Measurements from ENCODE around the gene ITGAD.
"Not testable (repeated sequence)": the region's sequence is repeated elsewhere in the genome, so short reads cannot be mapped to it uniquely, and the experiment has no call there.

ITGAD gene

DNA sequence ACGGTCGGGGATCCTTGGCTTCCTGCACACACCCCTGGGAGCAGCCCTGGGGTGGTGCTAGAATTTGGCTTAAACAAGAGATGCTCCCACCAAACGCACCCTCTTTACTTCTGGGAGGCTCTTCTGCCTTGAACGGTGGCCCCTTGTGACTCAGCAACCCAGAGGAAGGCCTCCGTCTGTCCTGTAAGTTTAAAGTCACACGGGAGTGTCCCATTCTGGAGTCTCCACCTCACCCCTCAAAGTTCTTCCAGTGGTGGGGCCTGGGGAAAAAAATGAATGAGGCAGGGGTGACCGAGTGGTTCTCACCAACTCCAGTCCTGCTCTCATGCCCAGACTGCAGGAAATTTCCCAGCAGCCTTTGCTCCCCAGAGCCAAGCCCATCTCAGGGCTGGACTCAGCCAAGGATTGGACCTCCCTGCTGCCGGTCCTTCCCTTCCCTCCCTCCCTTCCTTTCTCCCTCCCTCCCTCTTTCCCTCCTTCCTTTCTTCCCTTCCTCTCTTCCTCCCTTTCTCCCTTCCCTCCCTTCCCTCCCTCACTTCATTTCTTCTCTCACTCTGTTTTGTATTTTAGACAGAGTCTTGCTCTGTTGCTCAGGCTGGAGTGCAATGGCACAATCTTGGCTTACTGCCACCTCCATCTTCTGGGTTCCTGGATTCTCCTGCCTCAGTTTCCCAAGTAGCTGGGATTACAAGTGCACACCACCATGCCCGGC lies 11.4 kb downstream of the ITGAD start:
- DNase-seq, result no peak

DNA sequence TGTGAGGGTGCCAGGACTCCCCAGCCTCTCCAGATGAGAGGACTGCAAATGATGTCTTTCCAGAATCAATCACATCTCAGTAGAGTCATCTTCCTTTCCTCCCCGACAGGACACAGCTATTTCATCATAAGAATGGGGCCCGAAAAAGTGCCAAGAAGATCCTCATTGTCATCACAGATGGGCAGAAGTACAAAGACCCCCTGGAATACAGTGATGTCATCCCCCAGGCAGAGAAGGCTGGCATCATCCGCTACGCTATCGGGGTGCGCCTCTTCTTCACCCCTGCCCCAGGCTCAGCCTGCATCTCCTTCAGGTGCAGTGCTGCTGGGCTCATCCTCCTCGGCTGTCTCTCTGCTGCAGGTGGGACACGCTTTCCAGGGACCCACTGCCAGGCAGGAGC lies 14.3 kb downstream of the ITGAD start:
- no peak for DNase-seq

DNA sequence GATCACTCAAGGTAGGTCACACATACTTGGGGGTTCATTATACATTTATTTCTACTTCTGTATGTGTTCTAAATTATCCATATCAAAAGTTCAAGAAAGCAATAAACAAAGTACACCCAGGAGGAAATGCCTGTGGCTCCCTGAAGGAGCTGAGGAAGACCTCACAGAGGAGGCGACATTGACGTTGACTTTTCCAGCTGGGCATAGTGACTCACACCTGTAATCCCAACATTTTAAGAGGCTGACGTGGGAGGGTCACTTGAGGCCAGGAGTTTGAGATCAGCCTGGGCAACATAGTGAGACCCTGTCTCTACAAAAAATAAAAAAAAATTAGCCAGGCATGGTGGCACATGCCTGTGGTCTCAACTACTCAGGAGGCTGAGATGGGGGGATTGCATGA lies 16.3 kb downstream of the ITGAD start:
- no peak for DNase-seq

DNA sequence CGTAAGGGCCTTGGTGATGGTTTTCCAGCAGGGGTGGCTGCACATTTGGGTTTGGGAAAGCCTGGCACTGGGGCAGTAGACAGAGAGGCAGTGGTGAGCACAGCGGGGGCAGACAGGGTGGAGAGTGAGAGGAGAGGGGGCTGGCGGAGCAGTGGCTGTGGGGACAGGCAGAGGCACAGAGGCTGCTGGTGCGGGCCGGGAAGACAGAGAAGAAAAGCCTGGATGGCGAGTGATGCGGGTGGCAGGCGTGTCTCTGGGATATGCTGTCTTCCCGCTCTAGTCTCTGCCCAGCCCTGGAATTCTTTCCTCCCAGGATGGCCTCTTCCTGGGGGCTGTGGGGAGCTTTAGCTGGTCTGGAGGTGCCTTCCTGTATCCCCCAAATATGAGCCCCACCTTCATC lies 16.9 kb downstream of the ITGAD start:
- no peak for DNase-seq

DNA sequence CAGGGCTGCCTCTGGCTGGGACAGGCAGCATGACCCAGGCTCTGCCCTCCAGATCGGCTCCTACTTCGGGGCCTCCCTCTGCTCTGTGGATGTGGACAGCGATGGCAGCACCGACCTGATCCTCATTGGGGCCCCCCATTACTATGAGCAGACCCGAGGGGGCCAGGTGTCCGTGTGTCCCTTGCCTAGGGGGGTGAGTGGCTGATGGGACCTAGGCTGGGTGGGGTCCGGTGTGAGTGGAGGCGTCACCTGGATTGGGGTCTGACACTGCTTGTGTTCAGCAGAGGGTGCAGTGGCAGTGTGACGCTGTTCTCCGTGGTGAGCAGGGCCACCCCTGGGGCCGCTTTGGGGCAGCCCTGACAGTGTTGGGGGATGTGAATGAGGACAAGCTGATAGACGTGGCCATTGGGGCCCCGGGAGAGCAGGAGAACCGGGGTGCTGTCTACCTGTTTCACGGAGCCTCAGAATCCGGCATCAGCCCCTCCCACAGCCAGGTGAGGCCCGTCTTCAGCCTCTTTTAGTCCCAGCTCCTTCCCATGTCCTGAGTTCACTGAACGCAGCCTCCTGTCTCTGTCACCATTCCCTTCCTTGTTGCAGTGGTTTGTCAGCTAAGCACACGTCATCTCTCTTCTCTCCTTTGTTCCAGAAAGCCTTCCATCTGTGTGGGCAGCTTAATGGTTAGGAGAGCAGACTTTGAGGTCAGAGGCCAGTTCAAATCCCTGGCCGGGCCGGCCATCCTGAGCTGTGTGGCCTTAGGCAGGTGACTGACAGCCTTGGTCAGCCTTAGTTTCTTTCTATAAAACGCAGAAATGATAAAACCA lies 18.1 kb downstream of the ITGAD start:
- no peak for DNase-seq

DNA sequence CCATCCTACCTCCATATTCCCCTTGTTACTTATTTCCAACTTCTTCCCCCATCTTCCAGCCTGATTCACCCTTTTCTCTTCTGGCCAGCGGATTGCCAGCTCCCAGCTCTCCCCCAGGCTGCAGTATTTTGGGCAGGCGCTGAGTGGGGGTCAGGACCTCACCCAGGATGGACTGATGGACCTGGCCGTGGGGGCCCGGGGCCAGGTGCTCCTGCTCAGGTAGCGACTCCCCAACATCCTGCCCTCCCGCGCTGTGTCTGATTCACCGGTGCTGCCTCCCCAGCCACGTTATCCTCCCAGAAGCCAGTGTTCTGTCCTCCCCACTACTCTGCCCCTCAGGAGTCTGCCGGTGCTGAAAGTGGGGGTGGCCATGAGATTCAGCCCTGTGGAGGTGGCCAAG lies 19.6 kb downstream of the ITGAD start:
- no peak for DNase-seq

DNA sequence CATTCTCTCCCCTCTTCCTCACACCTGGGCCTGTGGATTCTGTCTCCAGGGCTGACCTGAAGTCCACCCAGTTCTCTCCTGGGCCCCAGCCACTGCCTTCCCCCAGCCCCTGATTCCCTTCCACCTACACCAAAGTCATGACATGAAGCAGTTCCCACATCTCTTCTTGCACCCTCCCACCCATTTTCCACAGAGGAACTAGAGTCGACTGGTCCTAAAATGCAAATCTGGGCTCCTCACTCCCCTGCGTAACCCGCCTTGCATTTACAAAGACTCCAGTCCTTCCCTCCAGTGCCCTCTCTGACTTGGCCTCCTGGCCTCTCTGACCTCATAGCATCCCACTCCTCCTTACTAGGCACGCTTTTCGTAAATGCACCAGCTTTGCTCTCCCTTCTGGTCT lies 20.2 kb downstream of the ITGAD start:
- DNase-seq, result no peak

DNA sequence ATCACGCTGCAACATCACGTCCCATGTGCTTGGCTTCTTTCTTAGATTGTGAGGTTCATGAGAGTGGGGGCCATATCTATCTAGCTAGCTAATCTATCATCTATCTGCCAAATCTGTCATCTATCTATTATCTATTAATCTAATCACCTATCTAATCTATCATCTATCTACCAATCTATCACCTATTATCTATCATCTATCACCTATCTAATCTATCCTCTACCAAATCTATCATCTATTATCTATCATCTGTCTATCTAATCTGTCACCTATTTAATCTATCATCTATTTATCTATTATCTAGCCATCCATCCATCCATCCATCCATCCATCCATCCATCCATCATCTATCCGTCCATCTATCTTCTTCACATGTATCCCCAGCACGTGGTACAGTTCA lies 20.8 kb downstream of the ITGAD start:
- no peak for DNase-seq

DNA sequence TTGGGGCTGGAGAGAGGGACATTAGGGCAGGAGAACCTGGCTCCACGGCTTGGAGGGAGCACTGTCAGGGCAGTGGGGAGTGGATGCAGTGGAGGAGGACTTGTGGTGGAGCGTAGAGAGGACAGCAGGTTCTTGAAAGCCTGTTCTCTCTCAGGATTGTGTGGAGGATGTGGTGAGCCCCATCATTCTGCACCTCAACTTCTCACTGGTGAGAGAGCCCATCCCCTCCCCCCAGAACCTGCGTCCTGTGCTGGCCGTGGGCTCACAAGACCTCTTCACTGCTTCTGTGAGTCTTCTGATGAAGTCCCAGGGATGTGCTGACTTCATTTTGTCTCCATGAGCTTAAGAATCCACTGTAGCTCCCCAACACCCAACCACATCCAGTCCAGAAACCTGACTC lies 21.6 kb downstream of the ITGAD start:
- no peak for DNase-seq

DNA sequence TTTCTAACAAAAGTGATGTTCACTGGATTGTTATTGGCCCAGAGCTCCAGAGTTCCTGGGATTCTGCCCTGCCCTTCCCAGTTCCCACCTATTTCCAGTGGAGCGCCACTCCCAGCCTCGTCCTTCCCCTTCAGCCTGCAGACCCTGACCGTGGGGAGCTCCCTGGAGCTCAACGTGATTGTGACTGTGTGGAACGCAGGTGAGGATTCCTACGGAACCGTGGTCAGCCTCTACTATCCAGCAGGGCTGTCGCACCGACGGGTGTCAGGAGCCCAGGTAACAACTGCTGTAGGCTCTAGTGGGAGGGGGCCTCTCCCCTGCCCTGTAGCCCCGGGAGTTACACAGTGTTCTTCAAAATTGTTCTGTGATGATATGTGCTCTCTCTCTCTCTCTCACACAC lies 23.2 kb downstream of the ITGAD start:
- DNase-seq, result no peak

DNA sequence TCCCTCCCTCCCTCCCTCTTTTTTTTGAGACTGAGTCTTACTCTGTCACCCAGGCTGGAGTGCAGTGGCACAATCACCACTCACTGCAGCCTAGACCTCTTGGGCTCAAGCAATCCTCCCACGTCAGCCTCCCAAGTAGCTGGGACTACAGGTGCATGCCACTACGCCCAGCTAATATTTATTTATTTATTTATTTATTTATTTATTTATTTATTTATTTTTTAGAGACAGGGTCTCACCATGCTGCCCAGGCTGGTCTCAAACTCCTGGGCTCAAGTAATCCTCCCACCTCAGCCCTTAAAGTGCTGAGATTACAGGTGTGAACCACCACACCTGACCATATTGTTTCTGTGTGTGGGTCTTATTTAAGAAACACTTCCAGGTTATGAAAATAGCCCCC lies 23.9 kb downstream of the ITGAD start:
- not testable (repeated sequence) for DNase-seq

DNA sequence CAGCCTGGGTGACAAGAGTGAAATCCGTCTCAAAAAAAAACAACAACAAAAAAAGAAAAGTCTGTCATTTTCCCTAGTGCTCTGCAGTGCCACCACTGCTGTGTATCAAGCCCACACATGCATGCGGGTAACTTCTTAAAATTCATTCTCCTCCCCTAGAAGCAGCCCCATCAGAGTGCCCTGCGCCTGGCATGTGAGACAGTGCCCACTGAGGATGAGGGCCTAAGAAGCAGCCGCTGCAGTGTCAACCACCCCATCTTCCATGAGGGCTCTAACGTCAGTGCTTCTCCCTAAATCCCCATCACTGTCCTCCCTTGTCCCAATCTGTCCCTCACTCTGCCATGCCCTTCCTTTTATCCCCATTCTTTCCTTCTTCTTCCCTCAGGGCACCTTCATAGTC lies 24.8 kb downstream of the ITGAD start:
- no peak for DNase-seq

DNA sequence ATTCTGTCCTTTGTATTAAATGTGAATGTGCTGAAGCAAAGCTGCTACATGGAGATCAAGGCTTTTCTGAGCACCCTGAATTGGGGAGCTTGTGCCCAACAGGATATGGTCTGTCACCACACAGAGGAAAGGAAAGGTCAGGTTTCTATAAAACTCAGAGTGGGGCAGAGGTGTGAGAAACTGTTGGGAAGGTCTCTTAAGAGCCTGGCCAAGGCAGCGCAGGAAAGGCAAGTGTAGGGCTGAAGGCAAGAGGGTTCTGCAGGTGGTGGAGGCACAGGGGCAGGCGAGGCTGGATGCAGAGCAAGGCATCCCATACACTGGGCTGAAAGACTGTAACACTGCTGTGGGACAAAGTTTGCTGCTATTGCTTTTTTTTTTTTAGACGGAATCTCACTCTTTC lies 26.9 kb downstream of the ITGAD start:
- DNase-seq, result no peak

DNA sequence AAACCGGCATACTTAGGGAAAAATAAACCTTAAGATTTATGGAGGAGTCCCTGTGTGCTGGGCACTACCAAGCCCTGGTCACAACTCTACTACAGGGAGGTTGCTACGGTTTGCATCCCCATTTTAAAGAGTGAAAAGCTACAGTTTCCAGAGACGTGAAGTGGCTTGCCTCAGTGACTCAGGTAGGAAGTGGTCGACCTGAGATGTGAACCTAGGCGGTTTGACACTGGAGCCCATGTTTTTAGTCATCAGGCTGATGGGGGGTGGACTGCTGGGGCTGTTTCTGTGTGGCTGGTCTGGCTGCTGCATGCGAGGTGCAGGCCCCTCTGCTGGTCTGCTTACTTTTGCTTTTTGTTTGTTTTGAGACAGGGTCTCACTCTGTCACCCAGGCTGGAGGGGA lies 28.5 kb downstream of the ITGAD start:
- no peak for DNase-seq

DNA sequence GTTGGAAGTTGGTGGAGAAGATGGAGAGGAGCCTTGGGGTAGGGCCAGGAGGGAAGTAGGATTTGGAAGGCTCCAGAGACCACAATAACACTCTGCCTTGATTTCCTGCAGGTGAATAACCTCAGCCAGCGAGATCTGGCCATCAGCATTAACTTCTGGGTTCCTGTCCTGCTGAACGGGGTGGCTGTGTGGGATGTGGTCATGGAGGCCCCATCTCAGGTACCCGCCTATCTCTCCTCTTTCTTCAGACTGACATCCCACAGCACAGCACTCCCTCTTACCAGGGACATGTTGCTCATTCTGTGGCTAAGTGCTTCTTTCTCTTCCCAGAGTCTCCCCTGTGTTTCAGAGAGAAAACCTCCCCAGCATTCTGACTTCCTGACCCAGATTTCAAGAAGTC lies 30.1 kb downstream of the ITGAD start:
- DNase-seq, result no peak

DNA sequence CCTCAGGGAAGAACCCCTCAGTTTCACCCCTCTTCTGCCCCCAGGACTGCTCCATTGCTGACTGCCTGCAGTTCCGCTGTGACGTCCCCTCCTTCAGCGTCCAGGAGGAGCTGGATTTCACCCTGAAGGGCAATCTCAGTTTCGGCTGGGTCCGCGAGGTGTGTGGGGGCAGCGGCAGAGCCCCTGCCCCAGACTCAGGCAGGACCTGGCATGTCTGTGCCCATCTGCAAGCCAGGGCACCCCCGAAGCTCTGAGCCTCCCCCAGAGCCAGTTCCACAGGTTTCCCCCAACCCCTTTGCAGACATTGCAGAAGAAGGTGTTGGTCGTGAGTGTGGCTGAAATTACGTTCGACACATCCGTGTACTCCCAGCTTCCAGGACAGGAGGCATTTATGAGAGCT lies 30.7 kb downstream of the ITGAD start:
- DNase-seq, result no peak

DNA sequence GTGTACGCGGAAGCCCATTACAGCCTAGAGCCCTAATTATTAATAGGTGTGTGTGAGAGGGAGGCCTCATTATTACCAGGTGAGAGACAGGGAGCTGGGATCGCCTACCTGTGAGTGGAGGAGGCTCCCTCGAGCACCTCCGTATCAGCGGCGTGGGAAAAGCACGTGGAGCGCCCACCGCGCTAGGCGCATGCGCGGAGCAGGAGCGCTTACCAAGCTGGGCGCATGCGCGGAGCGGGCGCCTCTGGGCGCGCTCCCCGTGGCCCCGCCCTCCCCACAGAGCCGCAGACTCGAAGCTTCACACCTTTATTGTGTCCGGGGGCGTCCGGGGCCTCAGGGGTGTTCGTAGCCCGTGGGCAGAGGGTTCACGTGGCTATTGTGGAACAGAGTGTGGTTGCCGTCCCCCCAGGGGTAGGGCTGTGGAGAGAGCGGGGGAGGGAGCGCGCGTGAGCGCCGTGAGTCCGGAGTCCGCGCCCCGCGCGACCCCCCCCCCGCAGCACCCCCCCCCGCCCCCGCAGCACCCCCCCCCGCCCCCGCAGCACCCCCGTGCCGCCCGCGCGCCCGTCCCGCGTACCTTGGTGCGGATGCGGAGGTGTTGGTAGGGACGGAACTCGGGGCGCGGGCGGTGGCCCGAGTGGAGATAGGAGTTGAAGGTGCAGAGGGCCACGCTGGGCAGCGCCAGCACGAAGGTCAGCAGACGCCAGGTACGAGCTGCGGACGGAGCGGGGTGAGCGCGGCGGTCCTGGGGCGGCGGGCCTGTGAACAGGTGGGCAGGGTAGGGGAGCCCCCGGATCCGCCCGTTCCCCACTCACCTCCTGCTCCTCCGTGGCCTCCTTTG lies 34.5 kb downstream of the ITGAD start:
- peak; percentile 52 for DNase-seq

DNA sequence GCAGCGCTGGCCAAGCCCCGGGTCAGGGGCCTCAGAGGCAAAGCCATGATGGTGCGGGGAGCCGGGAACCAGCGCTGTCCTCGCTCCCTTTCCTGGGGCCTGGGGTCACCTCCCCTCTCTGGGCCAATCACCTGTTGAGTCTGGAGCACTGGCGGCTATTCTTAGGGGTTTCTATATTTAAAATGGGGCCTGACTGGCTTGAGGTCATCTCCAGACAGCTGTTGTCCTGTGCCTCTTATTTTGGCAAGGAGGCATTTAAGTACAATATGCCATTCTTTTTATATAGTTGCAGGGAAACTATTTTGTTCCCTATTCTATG lies 35.1 kb downstream of the ITGAD start, which contains the start of gene COX6A2:
COX6A2 (minus strand) TSS at position 82 of the 319 bp plus-strand sequence; CDS start at position 47, 35 bp downstream.
- no peak for DNase-seq

DNA sequence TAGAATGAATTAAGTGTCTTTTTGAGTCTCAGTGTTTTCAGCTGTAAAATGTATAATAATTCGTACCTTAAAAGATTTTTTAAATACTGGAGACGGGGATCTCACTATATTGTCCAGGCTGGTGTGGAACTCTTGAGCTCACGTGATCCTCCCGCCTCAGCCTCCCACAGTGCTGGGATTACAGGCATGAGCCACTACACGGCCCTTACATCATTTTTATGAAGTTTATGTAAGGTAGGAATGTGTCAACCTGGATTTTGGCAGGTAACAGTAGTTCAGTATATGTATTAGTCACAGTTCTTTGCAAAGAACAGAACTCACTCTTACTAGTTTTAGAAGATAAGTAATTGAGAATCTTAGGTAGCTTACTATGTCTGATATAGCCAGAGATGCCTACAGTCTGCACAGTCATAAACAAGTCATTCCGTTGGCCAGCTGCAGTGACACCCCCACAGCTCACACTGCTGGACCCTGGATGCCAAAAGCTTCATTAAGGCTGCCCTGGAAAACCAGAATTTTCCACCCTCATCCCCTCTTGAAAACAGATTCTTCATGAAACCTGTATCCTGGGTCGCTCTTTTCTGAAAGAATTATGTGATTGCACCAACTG lies 35.6 kb downstream of the ITGAD start:
- no peak for DNase-seq

DNA sequence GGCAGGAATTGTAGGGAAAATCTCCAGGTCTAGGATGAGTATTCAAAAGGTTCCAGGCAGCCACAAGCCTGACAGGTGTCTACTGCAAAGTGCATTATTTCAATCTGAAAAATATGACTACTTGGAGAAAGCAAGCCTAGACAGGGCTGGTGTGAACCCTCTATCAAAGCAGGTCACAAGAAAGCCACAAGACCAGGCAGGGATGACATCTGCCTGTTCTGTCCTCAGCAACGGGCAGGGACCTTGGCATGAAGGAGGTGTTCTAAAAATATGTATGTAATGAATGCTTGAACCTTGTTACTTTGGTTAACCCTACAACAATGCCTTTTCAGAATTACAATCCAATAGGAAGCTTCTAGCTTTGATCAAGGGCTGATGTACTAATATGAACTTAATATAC lies 36.2 kb downstream of the ITGAD start:
- DNase-seq, result no peak

DNA sequence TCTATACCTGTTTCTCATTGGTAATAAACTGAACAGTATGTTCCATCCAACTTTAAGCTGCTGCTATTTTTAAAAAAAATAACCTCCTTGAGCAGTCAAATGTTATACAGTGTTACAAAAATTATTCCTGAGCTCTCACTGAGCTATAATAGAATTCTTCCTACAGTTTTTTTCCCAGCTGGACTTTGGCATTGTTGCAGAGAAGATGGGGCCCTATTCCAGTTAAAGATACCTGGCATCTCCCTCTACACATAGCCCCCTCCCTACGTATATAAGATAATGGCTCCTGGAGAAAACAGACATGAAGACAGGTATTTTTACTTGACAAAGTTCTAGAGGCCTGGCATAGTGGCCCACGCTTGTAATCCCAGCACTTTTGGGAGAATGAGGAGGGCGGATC lies 36.7 kb downstream of the ITGAD start:
- no peak for DNase-seq

DNA sequence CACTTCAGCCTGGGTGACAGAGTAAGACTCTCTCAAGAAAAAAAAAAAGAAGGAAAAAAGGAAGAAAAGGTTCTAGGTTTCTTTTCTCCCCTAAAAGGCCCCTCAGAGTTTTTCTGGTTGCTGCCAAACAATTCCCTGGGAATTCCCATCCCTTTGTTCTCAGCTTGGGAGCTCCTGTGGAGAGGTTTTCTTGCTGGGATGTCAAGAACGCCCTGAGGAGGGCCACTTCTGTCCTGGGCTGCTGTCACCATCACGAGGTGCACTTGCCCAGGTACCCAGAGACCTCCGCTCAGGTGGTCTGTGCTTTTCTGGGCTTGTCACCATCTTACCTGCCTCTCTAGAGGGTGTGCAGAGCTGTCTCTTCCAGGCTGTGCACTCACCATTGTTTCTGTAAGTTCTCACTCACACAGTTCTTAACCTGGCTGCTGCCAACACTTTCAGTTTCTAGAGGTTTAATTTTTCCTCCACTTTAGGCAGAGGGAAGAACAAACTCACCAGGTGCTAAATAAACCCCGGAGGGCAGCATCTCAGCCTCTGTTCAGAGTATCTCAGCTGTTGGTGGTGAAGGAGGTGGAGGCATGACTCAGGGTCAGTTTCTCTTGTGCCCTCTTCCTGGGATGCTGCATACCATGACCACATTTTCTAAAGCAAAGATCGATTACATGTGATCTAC lies 37.4 kb downstream of the ITGAD start:
- DNase-seq, result no peak

Measured in activated CD4-positive, alpha-beta T cell treated with anti-CD3 and anti-CD28 coated beads, Interleukin-2, amount 50 U/mL, for 1 hour (primary cell).